Suprapubic skin (tissue), 4 donors: Measurements from ENCODE around the gene GRIK4. TPM values are rescaled to one million over a fixed set of nuclear protein-coding genes. Genes with fewer than 3 reads are reported as not detected.

Source experiments
- DNase-seq, 2 donors: peaks; one replicate each; pipeline ENCODE4 v3.0.0-alpha.2; 2019; ENCODE audit warnings: low spot score in 2 of 2
- H3K27ac ChIP-seq: fragments of 200-600 bp; sonication (generic); one replicate; pipeline ENCODE4 v1.5.1; 2019
- H3K27me3 ChIP-seq: fragments of 200-600 bp; sonication (generic); one replicate; pipeline ENCODE4 v1.5.1; 2019
- H3K36me3 ChIP-seq: fragments of 200-600 bp; sonication (generic); one replicate; pipeline ENCODE4 v1.5.1; 2019
- H3K4me1 ChIP-seq: fragments of 200-600 bp; sonication (generic); one replicate; pipeline ENCODE4 v1.5.1; 2019
- H3K4me3 ChIP-seq: fragments of 200-600 bp; sonication (generic); one replicate; pipeline ENCODE4 v1.5.1; 2019; ENCODE audit warnings: mild to moderate bottlenecking
- H3K9me3 ChIP-seq: fragments of 200-600 bp; sonication (generic); one replicate; pipeline ENCODE4 v1.5.1; 2019
- EP300 ChIP-seq: sonication (generic); formaldehyde crosslinking; IDR thresholded peaks from one replicate; pipeline ENCODE4 v1.6.1; 2017; ENCODE audit warnings: antibody characterized with exemption
- POLR2A ChIP-seq, 2 donors: fragments of 450-650 bp; IDR thresholded peaks; one replicate each; pipeline ENCODE4 v1.6.1; 2017; ENCODE audit warnings: antibody characterized with exemption in 2 of 2, mild to moderate bottlenecking in 2 of 2, moderate library complexity in 2 of 2
- POLR2AphosphoS5 ChIP-seq, 3 donors: sonication (generic); formaldehyde crosslinking; IDR thresholded peaks; one replicate each; pipeline ENCODE4 v1.6.1; 2017; ENCODE audit warnings: antibody characterized with exemption in 3 of 3
- WGBS: methylation state at CpG from one replicate; pipeline ENCODE4 v1.1.5; 2018; 5-methylcytosine and 5-hydroxymethylcytosine counted together
- total RNA-seq, 4 donors: library from RNA; depleted of rRNA; stranded (reverse); fragments of >200 nt; gene quantifications; one replicate each; pipeline ENCODE4 v1.1.0, GENCODE V29; 2016
- TF ChIP-seq, protein P1 (sequence below), 2 donors: fragments of 200-600 bp in 1 of 2; fragments of 450-650 bp in 1 of 2; sonication (generic) in 1 of 2; IDR thresholded peaks; one replicate each; pipeline ENCODE4 v1.5.1; 2016 to 2019; ENCODE audit warnings: antibody characterized with exemption in 2 of 2, mild to moderate bottlenecking in 1 of 2, moderate library complexity in 1 of 2

GRIK4 gene
- total RNA-seq, 4 donors from 2014 or later: 0.24 TPM; not detected in 3

DNA sequence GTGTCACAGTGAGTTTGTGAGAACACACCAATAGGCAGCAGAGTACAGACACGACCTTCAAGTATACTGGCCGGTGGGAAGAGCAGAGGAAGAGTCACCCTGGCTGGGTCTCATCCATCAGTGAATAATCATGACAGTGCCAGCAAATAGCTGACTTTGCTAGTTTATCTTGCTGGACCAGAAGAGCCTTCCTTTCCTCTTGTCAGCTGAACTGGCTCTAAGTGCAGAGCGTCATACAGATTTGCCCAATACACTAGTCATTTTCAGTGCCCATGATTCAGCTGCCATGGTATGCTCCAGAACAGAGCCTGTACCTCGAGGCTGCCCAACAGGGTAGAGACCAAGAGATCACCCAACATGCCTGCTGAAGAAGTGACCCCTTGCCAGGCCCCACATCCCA, 429.5 kb downstream of the GRIK4 start:
- Histone ChIP-seq H3K9me3 (peaks cover 9% of the 10 kb centered on the region), H3K4me3 (no peak overlapping the region), H3K36me3 (no peaks in the 10 kb centered on the region), H3K4me1 (no peaks in the 10 kb centered on the region), H3K27me3 (peaks cover 38% of the 10 kb centered on the region), H3K27ac (no peak overlapping the region)
- WGBS: 74% methylated on average over 4 of the region's 4 CpGs
- no peak for DNase-seq
- TF ChIP-seq, protein P1, sequence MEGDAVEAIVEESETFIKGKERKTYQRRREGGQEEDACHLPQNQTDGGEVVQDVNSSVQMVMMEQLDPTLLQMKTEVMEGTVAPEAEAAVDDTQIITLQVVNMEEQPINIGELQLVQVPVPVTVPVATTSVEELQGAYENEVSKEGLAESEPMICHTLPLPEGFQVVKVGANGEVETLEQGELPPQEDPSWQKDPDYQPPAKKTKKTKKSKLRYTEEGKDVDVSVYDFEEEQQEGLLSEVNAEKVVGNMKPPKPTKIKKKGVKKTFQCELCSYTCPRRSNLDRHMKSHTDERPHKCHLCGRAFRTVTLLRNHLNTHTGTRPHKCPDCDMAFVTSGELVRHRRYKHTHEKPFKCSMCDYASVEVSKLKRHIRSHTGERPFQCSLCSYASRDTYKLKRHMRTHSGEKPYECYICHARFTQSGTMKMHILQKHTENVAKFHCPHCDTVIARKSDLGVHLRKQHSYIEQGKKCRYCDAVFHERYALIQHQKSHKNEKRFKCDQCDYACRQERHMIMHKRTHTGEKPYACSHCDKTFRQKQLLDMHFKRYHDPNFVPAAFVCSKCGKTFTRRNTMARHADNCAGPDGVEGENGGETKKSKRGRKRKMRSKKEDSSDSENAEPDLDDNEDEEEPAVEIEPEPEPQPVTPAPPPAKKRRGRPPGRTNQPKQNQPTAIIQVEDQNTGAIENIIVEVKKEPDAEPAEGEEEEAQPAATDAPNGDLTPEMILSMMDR (IDR thresholded peaks at IDR 0.05): no peak
- no peak for TF ChIP-seq EP300
- no peak for TF ChIP-seq POLR2AphosphoS5 (IDR thresholded peaks at IDR 0.05)
- no peak for TF ChIP-seq POLR2A (IDR thresholded peaks at IDR 0.05)

- Histone ChIP-seq H3K4me1 (no peaks in the 10 kb centered on the region), H3K27ac (no peak overlapping the region), H3K4me3 (no peak overlapping the region), H3K9me3 (peaks cover 9% of the 10 kb centered on the region), H3K27me3 (peaks cover 37% of the 10 kb centered on the region), H3K36me3 (no peaks in the 10 kb centered on the region)
- WGBS: 89% methylated on average over 2 of the region's 2 CpGs
- DNase-seq: no peak
- TF ChIP-seq EP300 (no peak), POLR2AphosphoS5 (IDR thresholded peaks at IDR 0.05) (no peak), POLR2A (IDR thresholded peaks at IDR 0.05) (no peak)
- TF ChIP-seq, protein P1 (IDR thresholded peaks at IDR 0.05): no peak
Observed at GRCh38 chr11:120942701-120943100, 431.2 kb downstream of the GRIK4 start.

DNA sequence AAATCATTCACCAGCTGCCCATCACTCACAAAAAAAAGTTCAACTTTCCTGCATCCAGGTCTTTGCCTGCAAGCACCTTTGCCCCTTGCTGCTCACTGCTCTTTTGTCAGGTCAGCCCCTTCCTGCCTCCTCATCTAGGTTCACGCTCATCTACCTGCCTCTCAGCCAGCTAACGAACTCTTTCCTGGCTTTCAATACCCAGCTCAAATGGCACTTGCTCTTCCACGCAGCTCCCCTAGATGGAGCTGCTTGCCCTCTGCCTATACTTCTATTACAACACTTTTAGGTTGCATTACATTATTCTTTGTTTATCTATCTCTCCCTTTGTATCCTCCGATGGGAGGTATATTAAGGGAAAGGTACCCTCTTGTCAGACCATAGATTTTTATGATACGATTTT, 433.5 kb downstream of the GRIK4 start:
- peaks cover 9% of the 10 kb centered on the region for H3K9me3 ChIP-seq
- TF ChIP-seq POLR2AphosphoS5 (IDR thresholded peaks at IDR 0.05): no peak
- no peak for TF ChIP-seq POLR2A (IDR thresholded peaks at IDR 0.05)
- no peak for TF ChIP-seq EP300
- TF ChIP-seq, protein P1 (IDR thresholded peaks at IDR 0.05): peak in 1 of 2 donors; percentile 6
- no peak overlapping the region for H3K4me3 ChIP-seq
- no peak overlapping the region for H3K27ac ChIP-seq
- DNase-seq: no peak
- peaks cover 32% of the 10 kb centered on the region for H3K27me3 ChIP-seq
- WGBS: 93% methylated on average over 5 of the region's 5 CpGs
- H3K4me1 ChIP-seq: no peaks in the 10 kb centered on the region
- no peaks in the 10 kb centered on the region for H3K36me3 ChIP-seq

DNA sequence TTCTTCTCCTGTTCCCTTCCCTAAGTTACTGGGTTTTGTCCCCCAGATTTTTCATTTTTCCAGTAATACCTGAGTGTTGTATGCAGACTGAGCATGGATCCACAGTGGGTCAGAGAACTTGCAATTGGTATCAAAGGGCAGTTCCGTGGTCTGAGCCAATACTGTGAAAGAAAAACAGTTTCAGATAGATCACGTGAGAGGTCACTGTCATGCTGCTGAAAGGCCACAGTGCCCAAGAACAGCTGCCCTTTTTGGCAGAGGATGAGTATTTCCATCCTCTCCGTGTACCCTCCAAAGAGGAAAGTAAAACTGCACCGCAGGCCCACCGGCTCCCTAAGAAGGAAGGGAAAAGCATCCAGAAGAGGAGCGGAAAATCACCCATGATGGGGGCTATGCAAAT, 439.3 kb downstream of the GRIK4 start:
- H3K27me3 ChIP-seq: peaks cover 22% of the 10 kb centered on the region
- H3K4me1 ChIP-seq: peaks cover 4% of the 10 kb centered on the region
- DNase-seq: no peak
- no peak for TF ChIP-seq POLR2AphosphoS5 (IDR thresholded peaks at IDR 0.05)
- TF ChIP-seq, protein P1 (IDR thresholded peaks at IDR 0.05): no peak
- TF ChIP-seq POLR2A (IDR thresholded peaks at IDR 0.05): no peak
- no peak for TF ChIP-seq EP300
- no peaks in the 10 kb centered on the region for H3K9me3 ChIP-seq
- WGBS: 68% methylated on average over 6 of the region's 6 CpGs
- no peak overlapping the region for H3K27ac ChIP-seq
- H3K36me3 ChIP-seq: no peaks in the 10 kb centered on the region
- H3K4me3 ChIP-seq: no peak overlapping the region

GRCh38 chr11:120952461-120953434, 441.2 kb downstream of the GRIK4 start:
- Histone ChIP-seq H3K27me3 (peaks cover 10% of the 10 kb centered on the region), H3K4me3 (peak overlapping the region; percentile 20), H3K27ac (no peak overlapping the region), H3K9me3 (no peaks in the 10 kb centered on the region), H3K36me3 (no peaks in the 10 kb centered on the region), H3K4me1 (peaks cover 4% of the 10 kb centered on the region)
- DNase-seq: no peak
- TF ChIP-seq EP300 (no peak), POLR2A (IDR thresholded peaks at IDR 0.05) (no peak), POLR2AphosphoS5 (IDR thresholded peaks at IDR 0.05) (no peak)
- TF ChIP-seq, protein P1 (IDR thresholded peaks at IDR 0.05): peak; percentile 42 to 85
- 13% methylated on average over 17 of the region's 20 CpGs for WGBS
